ENCODE results near the gene RXFP4.

RXFP4 gene

DNA sequence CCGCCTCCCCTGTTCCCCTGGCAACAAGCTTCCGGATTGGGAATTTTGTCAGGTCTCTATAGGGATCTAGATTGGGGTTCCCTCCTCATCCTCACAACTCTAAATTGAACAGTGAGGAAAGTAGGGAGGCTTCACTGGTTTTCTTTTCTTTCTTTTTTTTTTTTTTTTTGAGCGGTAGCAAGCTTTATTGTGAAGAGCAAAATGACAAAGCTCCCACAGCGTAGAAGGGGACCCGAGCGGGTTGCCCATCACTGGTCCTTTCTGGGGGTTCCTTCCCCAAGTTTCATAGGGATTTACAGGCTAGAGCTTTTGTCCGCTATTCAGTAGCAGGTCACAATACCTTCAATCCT lies 26.6 kb downstream of the RXFP4 start:
- Histone ChIP-seq H3K27ac (ENCODE audit: low read depth, low read length) (no peak overlapping the region), H3K9ac (ENCODE audit: low read length) (no peak overlapping the region), H3K4me3 (ENCODE audit: low read length) (no peak overlapping the region), H3K27me3 (ENCODE audit: control insufficient read depth, insufficient read depth, low read length) (no peaks in the 10 kb centered on the region), H3K36me3 (ENCODE audit: control insufficient read depth, insufficient read depth, low read length) (peaks cover 27% of the 10 kb centered on the region), H3K4me1 (ENCODE audit: control insufficient read depth, insufficient read depth, low read length) (peaks cover 14% of the 10 kb centered on the region)

DNA sequence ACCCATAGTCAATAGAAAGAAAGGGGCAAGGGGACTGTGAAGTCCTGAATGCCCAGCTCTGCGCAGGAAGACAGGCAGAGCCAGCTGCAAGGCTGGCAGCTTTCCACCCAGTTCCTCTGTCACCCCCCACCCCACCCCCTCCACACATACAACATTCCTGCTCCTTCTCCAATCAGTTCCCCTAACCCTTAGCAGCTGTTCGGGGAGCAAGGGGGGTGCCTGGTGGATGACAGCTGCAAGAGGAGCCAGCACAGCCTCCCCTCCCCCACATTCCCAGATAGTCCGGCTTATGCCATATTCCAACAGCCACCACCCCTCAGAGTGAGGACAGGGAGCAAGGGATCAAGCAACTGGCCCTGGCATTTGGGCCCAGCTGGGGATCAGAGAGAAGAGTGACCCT lies 27.2 kb downstream of the RXFP4 start:
- peak overlapping the region; percentile 4 for H3K4me3 ChIP-seq (ENCODE audit: low read length)
- peaks cover 26% of the 10 kb centered on the region for H3K36me3 ChIP-seq (ENCODE audit: control insufficient read depth, insufficient read depth, low read length)
- H3K27me3 ChIP-seq (ENCODE audit: control insufficient read depth, insufficient read depth, low read length), result no peaks in the 10 kb centered on the region
- H3K9ac ChIP-seq (ENCODE audit: low read length), result no peak overlapping the region
- peaks cover 14% of the 10 kb centered on the region for H3K4me1 ChIP-seq (ENCODE audit: control insufficient read depth, insufficient read depth, low read length)
- H3K27ac ChIP-seq (ENCODE audit: low read depth, low read length), result no peak overlapping the region

DNA sequence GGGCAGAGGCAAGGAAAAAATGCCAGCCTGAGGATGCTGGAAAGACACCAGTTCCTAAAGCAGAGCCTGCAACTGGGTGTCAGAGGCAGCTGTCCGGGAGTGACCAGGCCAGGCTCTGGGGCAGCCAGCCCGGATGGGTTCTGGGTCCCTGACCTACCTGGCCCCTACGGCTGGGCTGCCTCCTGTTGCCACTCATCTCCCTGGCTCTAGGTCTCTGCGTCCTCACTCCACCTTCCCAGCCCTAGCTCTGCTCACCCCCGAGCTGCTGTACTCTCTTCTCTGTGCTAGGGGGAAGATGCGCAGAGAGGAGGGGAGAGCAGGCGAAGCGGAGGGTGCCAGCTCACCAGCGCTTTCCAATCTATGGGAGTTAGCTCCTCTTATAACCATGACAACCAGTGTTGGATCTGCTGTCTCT lies 27.9 kb downstream of the RXFP4 start:
- Histone ChIP-seq H3K9ac (ENCODE audit: low read length) (no peak overlapping the region), H3K4me1 (ENCODE audit: control insufficient read depth, insufficient read depth, low read length) (peaks cover 18% of the 10 kb centered on the region), H3K4me3 (ENCODE audit: low read length) (no peak overlapping the region), H3K27ac (ENCODE audit: low read depth, low read length) (no peak overlapping the region), H3K36me3 (ENCODE audit: control insufficient read depth, insufficient read depth, low read length) (peaks cover 23% of the 10 kb centered on the region), H3K27me3 (ENCODE audit: control insufficient read depth, insufficient read depth, low read length) (no peaks in the 10 kb centered on the region)

DNA sequence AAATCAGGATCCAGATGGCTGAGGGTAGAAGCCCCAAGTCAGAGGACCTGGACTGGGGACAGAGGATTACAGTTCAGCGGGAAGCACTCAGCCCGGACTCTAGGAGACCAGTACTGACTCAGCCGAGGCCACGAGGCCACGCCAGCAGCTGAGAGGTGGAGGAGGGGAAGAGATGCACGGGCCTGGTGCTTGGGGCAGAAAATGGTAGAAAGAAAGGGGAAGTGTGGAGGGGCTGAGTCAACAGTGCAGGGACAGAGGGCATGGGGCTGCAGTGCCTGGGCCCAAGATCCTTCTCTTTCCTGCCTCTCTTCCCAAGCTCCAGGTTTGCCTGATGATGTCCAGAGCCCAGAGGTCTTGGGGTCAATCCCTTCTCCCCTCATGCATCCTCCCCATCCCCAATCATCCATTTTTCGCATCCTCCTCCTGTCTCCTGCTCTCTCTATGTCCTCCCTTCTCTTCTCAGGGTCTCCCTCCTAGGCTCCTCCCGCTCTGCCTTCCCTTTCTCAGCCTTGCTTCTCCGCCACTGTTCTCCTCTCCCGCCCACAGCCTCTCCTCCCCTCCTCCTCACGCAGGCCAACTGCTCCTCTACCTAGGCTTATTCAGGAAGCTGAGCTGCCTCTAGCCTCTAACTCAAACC lies 29.2 kb downstream of the RXFP4 start:
- no peak overlapping the region for H3K27ac ChIP-seq (ENCODE audit: low read depth, low read length)

DNA sequence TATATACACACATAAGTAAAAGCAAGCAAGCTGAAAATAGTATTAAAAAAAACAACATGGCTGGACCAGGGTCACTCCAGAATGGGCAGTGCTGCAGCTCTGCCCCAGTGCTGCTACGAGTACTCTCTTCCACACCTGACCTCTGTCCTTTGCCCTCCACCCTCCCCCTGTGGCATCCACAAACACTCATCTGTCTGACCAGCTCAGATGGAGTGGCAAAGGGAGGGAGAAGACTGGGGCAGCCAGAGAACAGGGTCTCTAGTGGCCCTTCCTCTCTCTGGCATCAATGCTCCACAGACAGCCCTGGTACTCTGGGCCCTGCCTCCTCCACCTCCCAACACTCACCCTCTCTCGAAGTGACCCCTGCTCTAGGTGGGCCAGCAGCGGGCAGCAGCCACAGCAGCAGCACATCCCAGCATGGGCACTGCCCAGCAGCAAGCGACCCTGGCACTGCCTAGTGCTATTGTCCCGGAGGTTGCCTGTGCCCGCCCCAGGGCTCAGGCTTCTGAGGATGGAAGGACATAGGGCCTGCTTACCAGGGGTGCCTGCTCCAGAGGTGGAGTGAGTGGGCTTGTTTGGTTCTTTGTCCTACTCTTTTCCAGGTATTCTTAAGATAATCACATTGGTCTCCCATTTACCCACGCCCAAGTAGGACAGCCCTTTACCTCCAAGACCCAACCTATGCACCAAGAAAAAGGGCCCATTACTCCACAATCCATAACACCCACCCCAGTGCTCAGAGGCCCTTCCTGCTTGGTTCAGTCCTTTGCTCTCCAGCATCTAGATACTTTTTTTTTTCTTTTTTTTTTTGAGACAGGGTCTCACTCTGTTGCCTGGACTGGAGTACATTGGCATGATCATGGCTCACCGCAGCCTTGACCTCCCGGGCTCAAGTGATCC lies 30.7 kb downstream of the RXFP4 start:
- H3K27me3 ChIP-seq (ENCODE audit: control insufficient read depth, insufficient read depth, low read length), result no peaks in the 10 kb centered on the region
- peaks cover 39% of the 10 kb centered on the region for H3K4me1 ChIP-seq (ENCODE audit: control insufficient read depth, insufficient read depth, low read length)
- no peak overlapping the region for H3K4me3 ChIP-seq (ENCODE audit: low read length)
- no peak overlapping the region for H3K27ac ChIP-seq (ENCODE audit: low read depth, low read length)
- peaks cover 6% of the 10 kb centered on the region for H3K36me3 ChIP-seq (ENCODE audit: control insufficient read depth, insufficient read depth, low read length)
- H3K9ac ChIP-seq (ENCODE audit: low read length), result no peak overlapping the region

More for the DNA sequence above, 29.2 kb downstream of the RXFP4 start:
- Histone ChIP-seq H3K9ac (ENCODE audit: low read length) (no peak overlapping the region), H3K4me3 (ENCODE audit: low read length) (peak overlapping the region; percentile 17), H3K27me3 (ENCODE audit: control insufficient read depth, insufficient read depth, low read length) (no peaks in the 10 kb centered on the region), H3K4me1 (ENCODE audit: control insufficient read depth, insufficient read depth, low read length) (peaks cover 30% of the 10 kb centered on the region), H3K36me3 (ENCODE audit: control insufficient read depth, insufficient read depth, low read length) (peaks cover 11% of the 10 kb centered on the region)

DNA sequence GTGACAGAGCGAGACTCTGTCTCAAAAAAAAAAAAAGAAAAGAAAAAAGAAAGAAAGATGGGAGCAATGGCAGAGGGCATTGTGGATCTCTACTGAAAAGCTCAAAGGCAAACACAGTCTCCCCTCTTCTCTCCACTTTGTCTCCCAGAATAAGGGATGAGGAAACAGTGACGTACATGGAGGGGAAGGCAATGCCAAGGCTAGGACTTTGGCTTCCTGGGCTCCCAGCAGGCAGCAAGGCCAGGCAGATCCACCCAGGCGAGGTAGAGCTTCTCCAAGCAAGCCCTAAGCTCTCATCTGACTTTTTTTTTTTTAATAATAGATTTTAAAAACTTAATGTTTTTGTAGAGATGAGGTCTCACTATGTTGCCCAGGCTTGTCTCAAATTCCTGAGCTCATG lies 32.3 kb downstream of the RXFP4 start:
- Histone ChIP-seq H3K27me3 (ENCODE audit: control insufficient read depth, insufficient read depth, low read length) (no peaks in the 10 kb centered on the region), H3K4me3 (ENCODE audit: low read length) (no peak overlapping the region), H3K36me3 (ENCODE audit: control insufficient read depth, insufficient read depth, low read length) (peaks cover 3% of the 10 kb centered on the region), H3K9ac (ENCODE audit: low read length) (no peak overlapping the region), H3K27ac (ENCODE audit: low read depth, low read length) (no peak overlapping the region), H3K4me1 (ENCODE audit: control insufficient read depth, insufficient read depth, low read length) (peaks cover 33% of the 10 kb centered on the region)

DNA sequence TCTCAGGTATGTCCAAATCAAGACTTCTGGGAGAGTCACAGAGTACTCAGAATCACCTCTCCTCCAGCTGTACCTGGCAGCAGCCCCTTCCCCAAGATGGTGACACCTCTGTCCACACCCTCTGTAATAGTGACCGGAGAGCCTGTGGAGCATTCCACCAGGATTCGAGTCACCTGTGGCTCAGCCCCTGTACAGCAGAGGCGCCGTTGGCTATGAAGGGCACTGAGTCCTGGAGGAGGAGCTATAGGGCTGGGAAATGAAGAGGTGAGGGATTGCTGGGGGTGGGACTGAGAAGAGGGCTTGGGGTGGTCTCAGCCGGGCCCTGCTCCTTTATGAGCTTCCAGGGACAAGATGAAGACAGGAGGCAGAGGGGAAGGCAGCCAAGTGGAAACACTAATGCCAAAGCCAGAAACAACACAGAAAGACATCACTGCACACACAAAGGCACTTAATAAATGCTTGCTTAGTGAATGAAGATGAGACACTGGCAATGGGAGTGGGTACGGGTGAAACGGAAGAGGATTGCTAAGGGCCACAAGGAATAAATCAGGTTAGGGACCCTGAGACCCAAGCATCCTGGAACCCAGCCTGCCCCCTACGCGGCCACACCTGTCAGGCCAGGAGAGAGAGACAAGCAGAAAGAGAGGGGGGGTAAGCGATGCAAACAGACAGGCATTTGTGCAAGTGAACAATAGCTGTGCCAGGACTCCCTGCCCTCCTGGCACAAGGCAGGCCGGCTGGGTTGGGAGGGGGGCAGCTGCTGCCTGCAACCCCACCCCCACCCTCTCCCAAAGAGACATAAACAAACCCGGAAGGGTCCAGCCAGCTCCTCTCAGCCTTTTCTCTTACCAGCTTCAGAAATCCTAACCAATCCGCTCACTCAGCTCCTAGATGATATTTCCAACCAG lies 33.0 kb downstream of the RXFP4 start:
- Histone ChIP-seq H3K4me1 (ENCODE audit: control insufficient read depth, insufficient read depth, low read length) (peaks cover 40% of the 10 kb centered on the region), H3K9ac (ENCODE audit: low read length) (no peak overlapping the region), H3K4me3 (ENCODE audit: low read length) (peak overlapping the region; percentile 86), H3K27ac (ENCODE audit: low read depth, low read length) (peak overlapping the region; percentile 57), H3K27me3 (ENCODE audit: control insufficient read depth, insufficient read depth, low read length) (no peaks in the 10 kb centered on the region), H3K36me3 (ENCODE audit: control insufficient read depth, insufficient read depth, low read length) (no peaks in the 10 kb centered on the region)

DNA sequence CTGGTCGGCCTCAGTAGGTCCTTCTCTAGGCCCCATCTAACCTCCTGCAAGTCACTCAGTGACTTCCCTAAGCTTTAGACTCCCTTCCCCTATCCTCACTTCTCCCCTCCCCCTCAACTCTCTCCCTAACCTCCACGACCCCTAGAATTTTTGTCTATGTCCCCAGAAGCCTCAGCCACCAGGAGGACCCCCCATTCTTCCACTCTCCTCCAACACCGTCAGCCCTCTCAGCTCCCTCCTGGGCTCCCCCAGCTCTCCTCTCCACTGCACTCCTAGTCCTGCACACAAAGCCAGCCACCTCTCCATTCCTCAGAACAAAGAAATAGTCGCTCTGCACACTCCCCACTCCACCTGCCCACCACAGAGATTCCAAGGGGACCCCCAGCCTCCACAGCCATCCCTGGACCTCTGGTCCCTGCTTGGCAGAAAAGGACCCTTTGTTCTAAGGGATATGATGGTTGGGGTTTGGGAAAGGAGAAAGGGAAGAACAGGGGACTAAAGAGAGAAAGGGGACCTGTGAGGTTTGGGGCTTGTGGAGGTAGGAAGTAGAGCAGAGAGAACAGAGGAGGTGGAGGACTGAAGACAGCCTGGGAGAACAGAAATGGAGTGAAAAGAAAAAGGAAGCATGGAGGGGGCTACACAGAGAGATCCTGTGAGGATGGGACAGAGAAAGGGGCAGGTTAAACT lies 34.1 kb downstream of the RXFP4 start:
- H3K27me3 ChIP-seq (ENCODE audit: control insufficient read depth, insufficient read depth, low read length), result no peaks in the 10 kb centered on the region
- H3K27ac ChIP-seq (ENCODE audit: low read depth, low read length), result peak overlapping the region; percentile 57
- peaks cover 49% of the 10 kb centered on the region for H3K4me1 ChIP-seq (ENCODE audit: control insufficient read depth, insufficient read depth, low read length)
- peak overlapping the region; percentile 86 for H3K4me3 ChIP-seq (ENCODE audit: low read length)
- H3K36me3 ChIP-seq (ENCODE audit: control insufficient read depth, insufficient read depth, low read length), result no peaks in the 10 kb centered on the region
- H3K9ac ChIP-seq (ENCODE audit: low read length), result peak overlapping the region; percentile 53

DNA sequence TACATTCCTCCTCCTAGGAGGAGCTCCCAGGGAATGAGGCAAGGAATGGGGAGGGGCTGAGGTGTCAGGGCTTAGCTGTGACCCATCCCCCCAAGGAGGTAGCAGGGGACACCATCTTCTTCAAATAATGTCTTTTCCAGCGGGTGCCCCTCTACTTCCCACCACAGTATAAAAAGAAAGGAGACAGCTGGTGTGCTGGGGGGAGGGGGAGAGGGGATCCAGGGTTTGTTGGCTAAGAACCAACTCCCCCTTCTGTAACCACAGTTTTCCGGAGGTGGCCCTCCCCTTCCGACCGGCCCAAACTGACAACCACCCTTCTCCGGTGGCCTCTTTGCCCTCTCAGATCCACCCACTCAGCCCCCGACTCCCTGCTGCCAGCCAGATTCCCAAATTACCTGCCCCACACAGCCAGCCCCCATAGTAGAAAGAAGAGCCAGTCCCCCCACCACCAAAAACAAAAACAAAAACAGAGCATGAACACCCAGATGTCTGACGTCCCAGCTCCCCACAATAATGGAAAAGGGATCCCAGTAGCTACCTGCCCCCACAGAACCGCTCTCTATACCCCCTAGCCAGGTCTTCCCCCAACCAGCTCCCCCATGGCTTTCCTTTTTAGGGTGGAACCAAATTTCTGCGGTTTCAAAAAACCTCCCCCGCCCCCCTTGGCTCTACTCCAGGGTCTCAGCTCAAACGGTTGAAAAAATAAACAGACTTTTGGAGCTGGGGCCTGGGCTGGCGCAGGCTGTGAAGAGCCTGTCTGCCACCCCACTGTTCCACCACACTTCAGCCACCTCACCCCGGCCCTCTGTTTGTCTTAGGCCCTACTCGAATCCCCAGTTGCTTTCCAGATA lies 34.8 kb downstream of the RXFP4 start:
- Histone ChIP-seq H3K4me3 (ENCODE audit: low read length) (peak overlapping the region; percentile 86), H3K36me3 (ENCODE audit: control insufficient read depth, insufficient read depth, low read length) (no peaks in the 10 kb centered on the region), H3K27me3 (ENCODE audit: control insufficient read depth, insufficient read depth, low read length) (no peaks in the 10 kb centered on the region), H3K4me1 (ENCODE audit: control insufficient read depth, insufficient read depth, low read length) (peaks cover 47% of the 10 kb centered on the region), H3K27ac (ENCODE audit: low read depth, low read length) (peak overlapping the region; percentile 57), H3K9ac (ENCODE audit: low read length) (peak overlapping the region; percentile 53)

DNA sequence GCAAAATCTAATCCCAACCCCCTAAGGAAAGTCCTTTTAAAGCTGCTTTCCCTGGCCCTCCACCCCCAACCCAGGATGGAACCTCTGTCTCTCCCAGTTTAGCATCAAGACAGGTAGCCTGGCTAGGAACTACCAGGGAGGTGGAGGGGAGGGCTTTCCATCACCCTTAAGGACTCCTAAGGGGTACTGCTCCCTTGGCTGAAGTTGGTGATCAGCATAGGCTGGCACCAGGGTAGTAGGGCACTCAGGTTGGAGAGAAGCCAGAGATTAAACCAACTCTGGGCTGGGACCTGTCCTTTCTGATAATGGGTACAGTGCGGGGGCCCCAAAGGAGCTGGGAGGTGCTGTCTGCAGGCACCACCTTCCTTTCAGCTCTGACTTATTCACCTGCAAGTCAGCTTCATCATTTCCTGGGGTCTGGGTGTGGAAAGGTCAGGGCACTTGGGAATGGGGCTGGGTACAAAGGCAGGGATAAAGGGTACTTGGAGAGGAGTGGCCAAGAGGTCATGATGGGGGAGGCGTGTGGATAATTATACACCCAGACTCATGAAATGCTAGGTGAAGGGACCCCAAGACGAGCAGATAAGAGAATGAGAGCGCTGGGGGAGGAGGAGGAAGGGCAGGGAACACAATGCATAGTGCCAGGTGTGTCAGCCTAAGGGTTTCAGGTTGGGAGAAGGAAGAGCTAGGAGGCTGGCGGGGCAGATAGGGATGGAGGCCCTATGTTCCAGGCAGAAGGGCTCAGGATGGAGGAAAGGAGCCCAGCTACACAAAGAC lies 35.7 kb downstream of the RXFP4 start:
- peaks cover 48% of the 10 kb centered on the region for H3K4me1 ChIP-seq (ENCODE audit: control insufficient read depth, insufficient read depth, low read length)
- H3K9ac ChIP-seq (ENCODE audit: low read length), result peak overlapping the region; percentile 45
- H3K27ac ChIP-seq (ENCODE audit: low read depth, low read length), result peak overlapping the region; percentile 57

More for the DNA sequence above, 35.7 kb downstream of the RXFP4 start:
- H3K27me3 ChIP-seq (ENCODE audit: control insufficient read depth, insufficient read depth, low read length), result no peaks in the 10 kb centered on the region
- H3K4me3 ChIP-seq (ENCODE audit: low read length), result peak overlapping the region; percentile 86
- no peaks in the 10 kb centered on the region for H3K36me3 ChIP-seq (ENCODE audit: control insufficient read depth, insufficient read depth, low read length)
